Erythroblast (primary cell): Measurements from ENCODE around the gene ITLN1.

Experiments
- GATA1 ChIP-seq: IDR thresholded peaks from 2 replicates; pipeline ENCODE4 v1.6.1; 2011; ENCODE audit warnings: low read depth, mild to moderate bottlenecking, control low read depth, low read length, moderate library complexity
- POLR2A ChIP-seq: IDR thresholded peaks from 2 replicates; pipeline ENCODE4 v1.6.1; 2011; ENCODE audit warnings: mild to moderate bottlenecking, low read length

DNA sequence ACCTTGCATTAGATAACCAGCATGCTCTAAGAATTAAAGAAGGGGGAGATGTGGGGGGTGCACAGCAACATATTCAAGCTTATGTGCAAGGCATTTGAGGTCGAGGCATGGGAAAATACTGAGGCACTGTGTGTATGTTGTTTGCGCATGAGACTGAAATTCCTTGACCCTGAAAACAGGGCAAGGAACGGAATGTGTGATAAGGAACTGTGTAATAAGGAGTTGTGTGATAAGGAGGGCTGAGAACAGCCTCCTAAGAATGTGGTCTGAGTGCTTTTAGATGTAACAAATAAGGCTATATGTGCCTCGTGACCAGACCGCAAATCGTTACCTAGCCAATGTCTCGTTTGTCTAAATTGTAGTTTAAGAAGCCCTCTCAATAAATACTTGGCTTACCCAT, 26.5 kb upstream of the ITLN1 start:
- TF ChIP-seq POLR2A = no peak
- TF ChIP-seq GATA1 = no peak
